Glutamatergic neuron (in vitro differentiated cells): ENCODE data around the gene SPATA20. TPM values are rescaled to one million over a fixed set of nuclear protein-coding genes. Genes with fewer than 3 reads are reported as not detected.
A peak's percentile ranks its signal among the peaks of the same experiment; 100 is the strongest.

ENCODE experiments used
- DNase-seq: peaks from one replicate; pipeline ENCODE4 v3.0.0; 2022
- H3K27ac Mint-ChIP-seq: one replicate; pipeline ENCODE4 v1.8.0; 2020; ENCODE audit warnings: mild to moderate bottlenecking, mixed read lengths, inconsistent platforms; ENCODE audit not compliant: unreplicated experiment
- H3K27me3 Mint-ChIP-seq: one replicate; pipeline ENCODE4 v1.8.0; 2020; ENCODE audit warnings: mild to moderate bottlenecking, moderate library complexity, mixed read lengths, inconsistent platforms; ENCODE audit not compliant: unreplicated experiment
- H3K36me3 Mint-ChIP-seq: one replicate; pipeline ENCODE4 v1.8.0; 2020; ENCODE audit warnings: mild to moderate bottlenecking, mixed read lengths, inconsistent platforms; ENCODE audit not compliant: unreplicated experiment
- H3K4me1 Mint-ChIP-seq: one replicate; pipeline ENCODE4 v1.8.0; 2020; ENCODE audit warnings: mild to moderate bottlenecking, low read depth, mixed read lengths, inconsistent platforms; ENCODE audit not compliant: unreplicated experiment
- H3K4me3 Mint-ChIP-seq: one replicate; pipeline ENCODE4 v1.8.0; 2020; ENCODE audit warnings: mild to moderate bottlenecking, mixed read lengths, inconsistent platforms; ENCODE audit not compliant: unreplicated experiment
- H3K9me3 Mint-ChIP-seq: one replicate; pipeline ENCODE4 v1.8.0; 2020; ENCODE audit warnings: mild to moderate bottlenecking, moderate library complexity, mixed read lengths, inconsistent platforms; ENCODE audit not compliant: unreplicated experiment
- total RNA-seq: library from RNA; stranded (reverse); fragmentation: NEBNext Ultra II Directional; extraction: Animal tissue kit (Norgen Biotek cat#: 25700); gene quantifications from one replicate; pipeline ENCODE4 v1.2.1, GENCODE V29; 2021; ENCODE audit not compliant: unreplicated experiment
- TF ChIP-seq, protein P1 (sequence below): fragments of 200-600 bp; sonication (generic); IDR thresholded peaks from one replicate; pipeline ENCODE4 v1.5.0; 2021; ENCODE audit not compliant: partially characterized antibody, unreplicated experiment

Gene SPATA20
- total RNA-seq, 1 donor from 2014 or later, result 14.0 TPM

DNA sequence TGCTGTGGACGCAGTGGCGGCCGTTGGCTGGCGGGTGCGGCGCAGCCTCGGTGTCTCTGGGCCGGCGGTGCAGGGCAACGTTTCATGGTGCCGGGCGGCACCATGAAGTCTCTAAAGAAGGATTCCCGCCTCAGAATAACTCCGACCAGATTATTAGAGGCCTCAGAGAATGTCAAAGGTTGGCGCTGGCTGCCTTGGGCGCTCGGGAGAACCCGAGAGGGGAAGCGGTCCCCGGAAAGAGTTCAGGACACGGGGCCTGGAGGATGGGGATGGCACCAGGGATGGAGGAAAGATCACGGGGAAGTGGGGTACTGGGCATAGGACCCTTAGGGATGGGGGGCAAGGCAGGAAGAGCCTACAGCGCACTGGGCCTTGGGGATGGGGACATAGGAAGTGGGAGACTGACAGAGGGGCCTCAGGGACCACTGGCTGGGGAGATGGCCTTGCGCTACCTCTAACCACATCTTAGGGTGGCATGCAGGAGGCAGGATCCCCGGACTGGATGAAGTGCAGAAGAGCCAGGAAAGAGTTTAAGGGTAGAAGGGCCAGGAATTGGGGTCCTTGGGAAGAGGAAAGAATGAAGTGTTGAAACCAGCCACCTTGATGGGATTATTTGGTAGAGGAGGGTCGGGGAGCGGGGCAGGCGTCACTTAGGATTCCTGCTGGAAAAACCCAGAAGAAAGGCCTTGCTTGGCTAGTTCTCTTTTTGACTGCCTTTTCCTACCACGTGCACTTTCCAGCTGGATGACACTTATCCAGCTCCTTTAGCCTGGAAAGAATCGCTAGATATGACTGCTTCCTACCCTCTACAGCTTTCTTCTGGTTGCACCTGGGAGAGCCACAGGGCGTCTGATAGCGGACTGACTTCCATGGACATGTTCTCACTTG is 38.2 kb upstream of the SPATA20 start:
- peak overlapping the region; percentile 46 for H3K27ac Mint-ChIP-seq
- peaks cover 14% of the 10 kb centered on the region for H3K27me3 Mint-ChIP-seq
- H3K4me1 Mint-ChIP-seq, result peaks cover 10% of the 10 kb centered on the region
- TF ChIP-seq, protein P1, sequence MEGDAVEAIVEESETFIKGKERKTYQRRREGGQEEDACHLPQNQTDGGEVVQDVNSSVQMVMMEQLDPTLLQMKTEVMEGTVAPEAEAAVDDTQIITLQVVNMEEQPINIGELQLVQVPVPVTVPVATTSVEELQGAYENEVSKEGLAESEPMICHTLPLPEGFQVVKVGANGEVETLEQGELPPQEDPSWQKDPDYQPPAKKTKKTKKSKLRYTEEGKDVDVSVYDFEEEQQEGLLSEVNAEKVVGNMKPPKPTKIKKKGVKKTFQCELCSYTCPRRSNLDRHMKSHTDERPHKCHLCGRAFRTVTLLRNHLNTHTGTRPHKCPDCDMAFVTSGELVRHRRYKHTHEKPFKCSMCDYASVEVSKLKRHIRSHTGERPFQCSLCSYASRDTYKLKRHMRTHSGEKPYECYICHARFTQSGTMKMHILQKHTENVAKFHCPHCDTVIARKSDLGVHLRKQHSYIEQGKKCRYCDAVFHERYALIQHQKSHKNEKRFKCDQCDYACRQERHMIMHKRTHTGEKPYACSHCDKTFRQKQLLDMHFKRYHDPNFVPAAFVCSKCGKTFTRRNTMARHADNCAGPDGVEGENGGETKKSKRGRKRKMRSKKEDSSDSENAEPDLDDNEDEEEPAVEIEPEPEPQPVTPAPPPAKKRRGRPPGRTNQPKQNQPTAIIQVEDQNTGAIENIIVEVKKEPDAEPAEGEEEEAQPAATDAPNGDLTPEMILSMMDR, result no peak
- H3K36me3 Mint-ChIP-seq, result no peaks in the 10 kb centered on the region
- DNase-seq, result no peak
- peak overlapping the region; percentile 93 for H3K4me3 Mint-ChIP-seq
- peaks cover 6% of the 10 kb centered on the region for H3K9me3 Mint-ChIP-seq

DNA sequence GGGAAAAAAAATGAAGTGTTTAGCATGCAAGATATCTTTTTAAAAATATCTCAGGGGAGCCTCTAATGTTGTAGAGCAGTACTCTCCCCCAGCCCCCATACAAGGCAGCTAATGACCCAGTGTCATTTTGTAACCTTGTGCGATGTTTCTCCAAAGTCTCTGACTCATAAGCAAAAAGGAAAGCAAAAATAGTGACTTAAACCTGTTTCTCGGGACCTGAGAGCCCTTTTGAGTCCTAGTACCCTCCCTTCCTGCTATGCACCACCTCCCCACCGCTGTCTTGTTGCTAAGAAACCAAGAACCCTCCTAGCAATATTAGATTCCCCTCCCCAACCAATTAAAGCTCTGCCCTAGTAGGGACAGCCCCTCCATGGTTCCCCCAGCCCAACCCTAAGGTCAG is 35.9 kb upstream of the SPATA20 start:
- Mint-ChIP-seq H3K4me1 (peaks cover 10% of the 10 kb centered on the region), H3K4me3 (no peak overlapping the region), H3K9me3 (peaks cover 4% of the 10 kb centered on the region), H3K27me3 (peaks cover 9% of the 10 kb centered on the region), H3K27ac (no peak overlapping the region), H3K36me3 (no peaks in the 10 kb centered on the region)
- no peak for DNase-seq
- TF ChIP-seq, protein P1, result no peak

DNA sequence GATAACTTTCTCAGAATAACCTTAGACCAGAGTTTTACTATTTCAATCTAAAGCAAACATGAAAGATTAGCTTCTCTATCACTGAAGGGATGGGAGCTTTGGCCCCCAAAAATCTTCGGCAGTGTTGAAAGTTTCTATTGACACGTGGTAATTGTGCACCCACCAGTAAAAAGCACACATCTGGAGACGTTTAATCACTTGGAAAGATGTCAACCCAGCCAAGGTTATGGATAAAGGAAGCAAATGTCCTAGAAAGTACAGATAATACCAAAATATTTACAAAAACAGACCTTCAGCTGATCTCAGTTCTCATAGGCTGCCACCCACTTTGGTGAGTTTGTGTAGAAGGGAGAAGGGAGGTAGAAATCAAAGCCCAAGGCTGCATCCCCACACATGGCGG is 33.5 kb upstream of the SPATA20 start:
- Mint-ChIP-seq H3K36me3 (no peaks in the 10 kb centered on the region), H3K4me3 (no peak overlapping the region), H3K27ac (no peak overlapping the region), H3K4me1 (peaks cover 13% of the 10 kb centered on the region), H3K27me3 (peaks cover 9% of the 10 kb centered on the region), H3K9me3 (no peaks in the 10 kb centered on the region)
- TF ChIP-seq, protein P1, result no peak
- DNase-seq, result no peak

DNA sequence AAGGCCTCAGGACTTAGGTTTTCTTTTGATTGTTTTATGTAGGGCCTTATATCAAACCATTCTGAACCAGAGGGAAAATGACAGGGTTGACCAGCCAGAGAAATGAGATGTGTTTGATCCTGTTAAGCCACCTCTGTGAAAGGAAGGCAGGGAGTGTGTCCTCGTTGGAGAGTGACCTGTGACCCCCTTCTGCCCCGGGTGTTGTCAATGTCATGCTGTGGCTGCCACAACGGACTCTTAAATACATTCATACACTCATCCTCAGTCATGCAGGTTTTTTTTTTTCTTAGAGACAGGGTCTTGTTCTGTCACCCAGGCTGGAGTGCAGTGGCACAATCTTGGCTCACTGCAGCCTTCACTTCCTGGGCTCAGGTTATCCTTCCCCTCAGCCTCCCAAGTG is 32.6 kb upstream of the SPATA20 start:
- Mint-ChIP-seq H3K36me3 (no peaks in the 10 kb centered on the region), H3K4me3 (no peak overlapping the region), H3K27me3 (peaks cover 5% of the 10 kb centered on the region), H3K9me3 (no peaks in the 10 kb centered on the region), H3K27ac (no peak overlapping the region), H3K4me1 (peaks cover 18% of the 10 kb centered on the region)
- DNase-seq, result no peak
- TF ChIP-seq, protein P1, result no peak
